GM12878 (cell line): Measurements from ENCODE around the gene DAAM2. TPM values are rescaled to one million over a fixed set of nuclear protein-coding genes. Genes with fewer than 3 reads are reported as not detected.

Experiments used
- ATAC-seq: fragments of 200-7000 bp; cut with Tn5 transposase; 3 replicates; pipeline ENCODE4 v1.9.1; 2020; ENCODE audit warnings: mild to moderate bottlenecking, moderate library complexity
- BruUV-seq: library from RNA; stranded (reverse); fragments of 400-500 nt; replicated peaks from 2 replicates; lab custom pipeline; 2021; lab: Mats Ljungman, UMichigan
- CTCF ChIA-PET: fragments of 300-600 bp; sonication (Branson Sonifier 250); formaldehyde crosslinking; extraction: SDS; loops from one replicate; lab custom pipeline; 2021; ENCODE audit warnings: inconsistent platforms; lab: Yijun Ruan, JAX
- POLR2A ChIA-PET: fragments of 350-600 bp; formaldehyde crosslinking; extraction: SDS; loops from one replicate; lab custom pipeline; 2021; ENCODE audit warnings: inconsistent platforms; lab: Charles Lee
- RAD21 ChIA-PET: fragments of 300-600 bp; sonication (Branson Sonifier 250); formaldehyde crosslinking; loops from one replicate; lab custom pipeline; 2023; ENCODE audit warnings: antibody characterized with exemption; ENCODE audit not compliant: unreplicated experiment; lab: Charles Lee
- SMC1A ChIA-PET: fragments of 300-600 bp; sonication (Branson Sonifier 250); formaldehyde crosslinking; loops from one replicate; lab custom pipeline; 2023; ENCODE audit not compliant: unreplicated experiment, uncharacterized antibody; lab: Charles Lee
- DNase-seq: peaks from one replicate; pipeline ENCODE4 v3.0.0-alpha.2; 2011; ENCODE audit warnings: low read depth, low spot score
- FAIRE-seq: peaks from 3 replicates; lab custom pipeline; 2011; peaks lifted over from hg19 to GRCh38; lab: Jason Lieb, UNC
- H2AFZ ChIP-seq: 2 replicates; pipeline ENCODE4 v1.6.0; 2011; ENCODE audit warnings: low read depth, low read length, control low read depth; ENCODE audit not compliant: control insufficient read depth
- H3K27ac ChIP-seq: 2 replicates; pipeline ENCODE4 v1.5.1; 2011; ENCODE audit warnings: control low read depth; ENCODE audit not compliant: control insufficient read depth, insufficient read depth
- H3K27me3 ChIP-seq, 2 experiments: replicated peaks in 1 of 2; 2 replicates each; pipeline versions ENCODE4 v1.6.0 to v1.6.1; 2011; ENCODE audit warnings: low read length in 1 of 2; ENCODE audit not compliant: control insufficient read depth in 2 of 2, insufficient read depth in 2 of 2
- H3K36me3 ChIP-seq, 2 experiments: 2 replicates each; pipeline ENCODE4 v1.5.1; 2011; ENCODE audit warnings: low read length in 1 of 2; ENCODE audit not compliant: control insufficient read depth in 2 of 2, insufficient read depth in 2 of 2
- H3K4me1 ChIP-seq: 2 replicates; pipeline ENCODE4 v1.6.1; 2011; ENCODE audit warnings: mild to moderate bottlenecking, low read length, moderate library complexity, mixed read lengths; ENCODE audit not compliant: control insufficient read depth, insufficient read depth
- H3K4me2 ChIP-seq: 2 replicates; pipeline ENCODE4 v1.6.0; 2011; ENCODE audit warnings: control low read depth; ENCODE audit not compliant: control insufficient read depth, insufficient read depth
- H3K4me3 ChIP-seq: fragments of 200-600 bp; sonication (generic); 2 replicates; pipeline ENCODE4 v1.5.1; 2016
- H3K79me2 ChIP-seq: 2 replicates; pipeline ENCODE4 v1.6.0; 2011; ENCODE audit warnings: low read length; ENCODE audit not compliant: control insufficient read depth, insufficient read depth
- H3K9ac ChIP-seq: 2 replicates; pipeline ENCODE4 v1.8.0; 2011; ENCODE audit warnings: low read length, control low read depth, mixed read lengths; ENCODE audit not compliant: control insufficient read depth, insufficient read depth
- H3K9me3 ChIP-seq: replicated peaks from 3 replicates; pipeline ENCODE4 v1.5.1; 2011; ENCODE audit warnings: mild to moderate bottlenecking, low read length; ENCODE audit not compliant: control insufficient read depth, insufficient read depth
- H4K20me1 ChIP-seq: 2 replicates; pipeline ENCODE4 v1.6.0; 2011; ENCODE audit not compliant: control insufficient read depth, insufficient read depth
- EED ChIP-seq: sonication (generic); IDR thresholded peaks from 2 replicates; pipeline ENCODE4 v1.6.1; 2016; ENCODE audit warnings: antibody characterized with exemption, low read depth
- MEF2B ChIP-seq: fragments of 450-650 bp; IDR thresholded peaks from 2 replicates; pipeline ENCODE4 v1.6.1; 2018; ENCODE audit warnings: mild to moderate bottlenecking, moderate library complexity; ENCODE audit not compliant: partially characterized antibody, poor library complexity, severe bottlenecking
- ZNF207 ChIP-seq: fragments of 450-650 bp; IDR thresholded peaks from 2 replicates; pipeline ENCODE4 v1.6.1; 2014; ENCODE audit warnings: antibody characterized with exemption, mild to moderate bottlenecking, borderline replicate concordance
- WGBS: methylation state at CpG from one replicate; pipeline ENCODE4 v1.1.6; 2016; ENCODE audit warnings: low lambda C conversion rate; ENCODE audit not compliant: insufficient replicate concordance, insufficient coverage; ENCODE audit errors: missing lambda C conversion rate; 5-methylcytosine and 5-hydroxymethylcytosine counted together
- in situ Hi-C: fragments of 300-500 bp; cut with MboI; formaldehyde crosslinking; loops from 9 replicates; pipeline ENCODE4 v1.14.3; 2018; ENCODE audit warnings: mixed read lengths
- intact Hi-C: fragments of 100-400 bp; cut with micrococcal nuclease; formaldehyde crosslinking; loops from one replicate; pipeline ENCODE4 v1.14.2; 2022; ENCODE audit not compliant: unreplicated experiment
- polyA plus RNA-seq, 11 experiments: library from polyadenylated mRNA; depleted of rRNA in 4 of 11; unstranded in 6 of 11; stranded (reverse) in 5 of 11; fragments of >200 nt; fragmentation: Nextera tagmentation in 4 of 11; fragmentation: Illumina TruSeq in 1 of 11; extraction: Ambion mirVana in 4 of 11; extraction: Trizol in 1 of 11; gene quantifications; 1 replicate in 1 of 11; 2 replicates in 10 of 11; pipeline versions ENCODE4 v1.2.1 to v1.2.3, GENCODE V29; 2011 to 2016; ENCODE audit warnings: inconsistent platforms in 2 of 11, missing spikeins in 2 of 11, low read depth in 1 of 11
- total RNA-seq, 4 experiments: library from RNA; depleted of rRNA in 3 of 4; stranded (reverse); fragments of >200 nt in 3 of 4; fragmentation: Illumina TruSeq in 1 of 4; extraction: Trizol in 1 of 4; gene quantifications; 2 replicates each; pipeline versions ENCODE4 v1.2.1 to v1.2.3, GENCODE V29; 2013 to 2021
- TF ChIP-seq, protein P1 (sequence below): fragments of 450-650 bp; IDR thresholded peaks from 2 replicates; pipeline ENCODE4 v1.6.1; 2017; ENCODE audit warnings: mild to moderate bottlenecking, moderate library complexity
- TF ChIP-seq, protein P2 (sequence below): fragments of 450-650 bp; IDR thresholded peaks from 2 replicates; pipeline ENCODE4 v1.6.1; 2017; ENCODE audit warnings: antibody characterized with exemption, mild to moderate bottlenecking, moderate library complexity
- TF ChIP-seq, protein P3 (sequence below): fragments of 450-650 bp; conservative IDR thresholded peaks from 2 replicates; pipeline ENCODE4 v1.6.1; 2017; ENCODE audit warnings: mild to moderate bottlenecking, moderate library complexity

Gene DAAM2
- total and polyA plus RNA-seq, 10 of the 15 experiments (the other 5 are each of a cell fraction or from before 2014, with no cell fraction given) = 0.05 to 0.22 TPM; not detected in 8

DNA sequence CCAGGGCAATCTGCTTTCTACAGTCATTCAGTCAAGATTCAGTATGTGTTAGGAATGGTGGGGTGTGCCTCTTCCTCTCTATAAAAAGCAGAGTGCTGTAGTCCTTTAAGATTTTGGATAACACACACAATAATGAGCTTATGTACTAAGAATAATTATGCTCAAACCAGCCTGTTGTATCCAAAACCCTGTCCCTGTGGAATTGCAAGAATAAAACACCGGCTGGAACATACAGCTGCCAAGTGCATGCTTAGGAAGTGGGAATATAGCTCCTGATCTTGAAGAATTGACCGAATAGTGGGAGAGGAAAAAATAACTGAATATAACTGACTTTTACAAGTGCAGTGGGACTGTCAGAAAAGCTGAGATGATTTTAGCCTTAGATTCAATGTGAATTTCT lies 143.1 kb downstream of the DAAM2 start:
- no peak overlapping the region for H3K9ac ChIP-seq
- H2AFZ ChIP-seq = no peak overlapping the region
- no peak overlapping the region for H3K4me3 ChIP-seq
- no peaks in the 10 kb centered on the region for H3K9me3 ChIP-seq
- H3K79me2 ChIP-seq = no peaks in the 10 kb centered on the region
- H3K27me3 ChIP-seq = peaks cover 0 to 3% of the 10 kb centered on the region in 2 experiments; a peak in 2 of 4 replicates
- intact Hi-C loops = no loop called here
- TF ChIP-seq EED = no peak
- TF ChIP-seq, protein P1, sequence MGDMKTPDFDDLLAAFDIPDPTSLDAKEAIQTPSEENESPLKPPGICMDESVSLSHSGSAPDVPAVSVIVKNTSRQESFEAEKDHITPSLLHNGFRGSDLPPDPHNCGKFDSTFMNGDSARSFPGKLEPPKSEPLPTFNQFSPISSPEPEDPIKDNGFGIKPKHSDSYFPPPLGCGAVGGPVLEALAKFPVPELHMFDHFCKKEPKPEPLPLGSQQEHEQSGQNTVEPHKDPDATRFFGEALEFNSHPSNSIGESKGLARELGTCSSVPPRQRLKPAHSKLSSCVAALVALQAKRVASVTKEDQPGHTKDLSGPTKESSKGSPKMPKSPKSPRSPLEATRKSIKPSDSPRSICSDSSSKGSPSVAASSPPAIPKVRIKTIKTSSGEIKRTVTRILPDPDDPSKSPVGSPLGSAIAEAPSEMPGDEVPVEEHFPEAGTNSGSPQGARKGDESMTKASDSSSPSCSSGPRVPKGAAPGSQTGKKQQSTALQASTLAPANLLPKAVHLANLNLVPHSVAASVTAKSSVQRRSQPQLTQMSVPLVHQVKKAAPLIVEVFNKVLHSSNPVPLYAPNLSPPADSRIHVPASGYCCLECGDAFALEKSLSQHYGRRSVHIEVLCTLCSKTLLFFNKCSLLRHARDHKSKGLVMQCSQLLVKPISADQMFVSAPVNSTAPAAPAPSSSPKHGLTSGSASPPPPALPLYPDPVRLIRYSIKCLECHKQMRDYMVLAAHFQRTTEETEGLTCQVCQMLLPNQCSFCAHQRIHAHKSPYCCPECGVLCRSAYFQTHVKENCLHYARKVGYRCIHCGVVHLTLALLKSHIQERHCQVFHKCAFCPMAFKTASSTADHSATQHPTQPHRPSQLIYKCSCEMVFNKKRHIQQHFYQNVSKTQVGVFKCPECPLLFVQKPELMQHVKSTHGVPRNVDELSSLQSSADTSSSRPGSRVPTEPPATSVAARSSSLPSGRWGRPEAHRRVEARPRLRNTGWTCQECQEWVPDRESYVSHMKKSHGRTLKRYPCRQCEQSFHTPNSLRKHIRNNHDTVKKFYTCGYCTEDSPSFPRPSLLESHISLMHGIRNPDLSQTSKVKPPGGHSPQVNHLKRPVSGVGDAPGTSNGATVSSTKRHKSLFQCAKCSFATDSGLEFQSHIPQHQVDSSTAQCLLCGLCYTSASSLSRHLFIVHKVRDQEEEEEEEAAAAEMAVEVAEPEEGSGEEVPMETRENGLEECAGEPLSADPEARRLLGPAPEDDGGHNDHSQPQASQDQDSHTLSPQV = no peak
- no peak for DNase-seq
- no peak overlapping the region for H3K27ac ChIP-seq
- POLR2A ChIA-PET = no interaction called here
- SMC1A ChIA-PET = interaction anchor here (0.6 to 1.3 kb wide), 2 partner anchors 19 to 69 kb away, joined by 3 to 5 read pairs; no protein-coding TSS in a partner anchor
- FAIRE-seq = no peak
- H4K20me1 ChIP-seq = no peaks in the 10 kb centered on the region
- CTCF ChIA-PET = interaction anchor here (1.0 kb wide), 1 partner anchor 70 kb away, joined by 3 read pairs; no protein-coding TSS in a partner anchor
- RAD21 ChIA-PET = no interaction called here
- no peak for ATAC-seq
- no peaks in the 10 kb centered on the region for H3K4me1 ChIP-seq
- in situ Hi-C loops = no loop called here
- whole genome bisulfite sequencing = 23% methylated on average over 2 of the region's 2 CpGs
- H3K36me3 ChIP-seq = no peaks in the 10 kb centered on the region
- H3K4me2 ChIP-seq = no peak overlapping the region
- BruUV-seq = no TSS peak

DNA sequence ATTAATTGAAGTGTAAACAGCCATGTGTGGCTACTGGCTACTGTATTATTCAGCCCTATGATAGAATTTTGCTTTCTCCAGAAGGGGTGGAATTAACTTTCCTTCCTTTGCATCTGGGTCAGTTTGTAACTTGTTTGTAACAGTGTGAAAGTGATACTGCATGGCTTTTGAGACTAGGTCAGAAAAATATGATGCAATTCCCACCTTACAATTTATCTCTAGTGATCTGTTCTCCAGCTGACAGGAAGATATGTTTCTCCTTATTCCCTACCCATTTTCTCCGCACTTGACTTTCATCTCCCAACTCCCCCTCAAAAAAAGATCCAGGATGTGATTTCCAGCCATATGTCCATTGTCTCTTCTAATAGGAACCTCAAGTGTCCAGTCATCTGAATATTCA lies 144.7 kb downstream of the DAAM2 start:
- BruUV-seq = no TSS peak
- Histone ChIP-seq H3K27me3 (peaks cover 0 to 3% of the 10 kb centered on the region in 2 experiments; a peak in 1 of 4 replicates), H3K27ac (no peak overlapping the region), H3K79me2 (no peaks in the 10 kb centered on the region), H3K36me3 (no peaks in the 10 kb centered on the region), H3K9ac (no peak overlapping the region), H3K4me2 (no peak overlapping the region), H4K20me1 (no peaks in the 10 kb centered on the region), H2AFZ (no peak overlapping the region), H3K9me3 (no peaks in the 10 kb centered on the region), H3K4me3 (no peak overlapping the region), H3K4me1 (no peaks in the 10 kb centered on the region)
- in situ Hi-C loops (no loop called here), intact Hi-C loops (no loop called here)
- FAIRE-seq = no peak
- ChIA-PET POLR2A (no interaction called here), SMC1A (no interaction called here), RAD21 (interaction anchor here (0.6 kb wide), 1 partner anchor 270 kb away, joined by 3 read pairs; no protein-coding TSS in a partner anchor), CTCF (no interaction called here)
- 100% methylated on average over 1 of the region's 1 CpG for WGBS
- no peak for ATAC-seq
- DNase-seq = no peak
- TF ChIP-seq ZNF207 = no peak
- TF ChIP-seq, protein P2, sequence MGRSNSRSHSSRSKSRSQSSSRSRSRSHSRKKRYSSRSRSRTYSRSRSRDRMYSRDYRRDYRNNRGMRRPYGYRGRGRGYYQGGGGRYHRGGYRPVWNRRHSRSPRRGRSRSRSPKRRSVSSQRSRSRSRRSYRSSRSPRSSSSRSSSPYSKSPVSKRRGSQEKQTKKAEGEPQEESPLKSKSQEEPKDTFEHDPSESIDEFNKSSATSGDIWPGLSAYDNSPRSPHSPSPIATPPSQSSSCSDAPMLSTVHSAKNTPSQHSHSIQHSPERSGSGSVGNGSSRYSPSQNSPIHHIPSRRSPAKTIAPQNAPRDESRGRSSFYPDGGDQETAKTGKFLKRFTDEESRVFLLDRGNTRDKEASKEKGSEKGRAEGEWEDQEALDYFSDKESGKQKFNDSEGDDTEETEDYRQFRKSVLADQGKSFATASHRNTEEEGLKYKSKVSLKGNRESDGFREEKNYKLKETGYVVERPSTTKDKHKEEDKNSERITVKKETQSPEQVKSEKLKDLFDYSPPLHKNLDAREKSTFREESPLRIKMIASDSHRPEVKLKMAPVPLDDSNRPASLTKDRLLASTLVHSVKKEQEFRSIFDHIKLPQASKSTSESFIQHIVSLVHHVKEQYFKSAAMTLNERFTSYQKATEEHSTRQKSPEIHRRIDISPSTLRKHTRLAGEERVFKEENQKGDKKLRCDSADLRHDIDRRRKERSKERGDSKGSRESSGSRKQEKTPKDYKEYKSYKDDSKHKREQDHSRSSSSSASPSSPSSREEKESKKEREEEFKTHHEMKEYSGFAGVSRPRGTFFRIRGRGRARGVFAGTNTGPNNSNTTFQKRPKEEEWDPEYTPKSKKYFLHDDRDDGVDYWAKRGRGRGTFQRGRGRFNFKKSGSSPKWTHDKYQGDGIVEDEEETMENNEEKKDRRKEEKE = no peak
- no peak for TF ChIP-seq MEF2B
- TF ChIP-seq, protein P3, sequence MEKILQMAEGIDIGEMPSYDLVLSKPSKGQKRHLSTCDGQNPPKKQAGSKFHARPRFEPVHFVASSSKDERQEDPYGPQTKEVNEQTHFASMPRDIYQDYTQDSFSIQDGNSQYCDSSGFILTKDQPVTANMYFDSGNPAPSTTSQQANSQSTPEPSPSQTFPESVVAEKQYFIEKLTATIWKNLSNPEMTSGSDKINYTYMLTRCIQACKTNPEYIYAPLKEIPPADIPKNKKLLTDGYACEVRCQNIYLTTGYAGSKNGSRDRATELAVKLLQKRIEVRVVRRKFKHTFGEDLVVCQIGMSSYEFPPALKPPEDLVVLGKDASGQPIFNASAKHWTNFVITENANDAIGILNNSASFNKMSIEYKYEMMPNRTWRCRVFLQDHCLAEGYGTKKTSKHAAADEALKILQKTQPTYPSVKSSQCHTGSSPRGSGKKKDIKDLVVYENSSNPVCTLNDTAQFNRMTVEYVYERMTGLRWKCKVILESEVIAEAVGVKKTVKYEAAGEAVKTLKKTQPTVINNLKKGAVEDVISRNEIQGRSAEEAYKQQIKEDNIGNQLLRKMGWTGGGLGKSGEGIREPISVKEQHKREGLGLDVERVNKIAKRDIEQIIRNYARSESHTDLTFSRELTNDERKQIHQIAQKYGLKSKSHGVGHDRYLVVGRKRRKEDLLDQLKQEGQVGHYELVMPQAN = no peak
